ENCODE data around the gene GOSR1.

- TF ChIP-seq CTCF (IDR thresholded peaks at IDR 0.05) (no peak), POLR2A (IDR thresholded peaks at IDR 0.05) (no peak)
These were observed 42.0 kb downstream of the GOSR1 start for GRCh38 chr17:30519166-30519565.
